GM18909 (cell line): ENCODE data around the gene ADAMTSL4.
"Not testable (repeated sequence)": the region's sequence is repeated elsewhere in the genome, so short reads cannot be mapped to it uniquely, and the experiment has no call there.

ENCODE experiments used
- ATAC-seq: cut with Tn5 transposase; IDR thresholded peaks from one replicate; pipeline ENCODE4 v1.9.1; 2021; ENCODE audit warnings: mild to moderate bottlenecking; ENCODE audit not compliant: unreplicated experiment, poor library complexity

ADAMTSL4 gene

GRCh38 chr1:150579945-150580642, 30.9 kb downstream of the ADAMTSL4 start:
- peak; percentile 4 for ATAC-seq

DNA sequence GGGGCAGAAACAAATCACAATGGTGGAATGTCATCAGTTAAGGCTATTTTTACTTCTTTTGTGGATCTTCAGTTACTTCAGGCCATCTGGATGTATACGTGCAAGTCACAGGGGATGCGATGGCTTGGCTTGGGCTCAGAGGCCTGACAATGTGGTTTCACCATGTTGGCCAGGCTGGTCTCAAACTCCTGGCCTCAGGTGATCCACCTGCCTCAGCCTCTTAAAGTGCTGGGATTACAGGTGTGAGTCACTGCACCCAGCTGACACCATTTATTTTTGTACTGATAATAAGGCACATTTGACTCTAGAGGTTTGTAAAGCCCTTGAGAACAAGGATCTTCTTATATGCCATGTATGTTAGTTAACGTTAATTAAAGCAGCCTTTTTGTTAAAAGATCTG, 31.8 kb downstream of the ADAMTSL4 start:
- ATAC-seq: not testable (repeated sequence)

- ATAC-seq: not testable (repeated sequence)
Observed at GRCh38 chr1:150581437-150581836, 32.2 kb downstream of the ADAMTSL4 start.

DNA sequence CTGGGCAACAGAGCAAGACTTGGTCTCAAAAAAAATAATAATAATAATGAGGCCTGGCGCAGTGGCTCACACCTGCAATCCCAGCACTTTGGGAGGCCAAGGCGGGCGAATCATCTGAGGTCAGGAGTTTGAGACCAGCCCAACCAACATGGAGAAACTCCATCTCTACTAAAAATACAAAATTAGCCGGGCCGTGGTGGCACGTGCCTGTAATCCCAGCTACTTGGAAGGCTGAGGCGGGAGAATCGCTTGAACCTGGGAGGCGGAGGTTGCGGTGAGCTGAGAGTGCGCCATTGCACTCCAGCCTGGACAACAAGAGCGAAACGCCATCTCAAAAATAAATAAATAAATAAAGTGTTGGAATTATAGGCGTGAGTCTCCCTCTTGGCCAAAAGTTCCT, 32.8 kb downstream of the ADAMTSL4 start:
- ATAC-seq: not testable (repeated sequence)

DNA sequence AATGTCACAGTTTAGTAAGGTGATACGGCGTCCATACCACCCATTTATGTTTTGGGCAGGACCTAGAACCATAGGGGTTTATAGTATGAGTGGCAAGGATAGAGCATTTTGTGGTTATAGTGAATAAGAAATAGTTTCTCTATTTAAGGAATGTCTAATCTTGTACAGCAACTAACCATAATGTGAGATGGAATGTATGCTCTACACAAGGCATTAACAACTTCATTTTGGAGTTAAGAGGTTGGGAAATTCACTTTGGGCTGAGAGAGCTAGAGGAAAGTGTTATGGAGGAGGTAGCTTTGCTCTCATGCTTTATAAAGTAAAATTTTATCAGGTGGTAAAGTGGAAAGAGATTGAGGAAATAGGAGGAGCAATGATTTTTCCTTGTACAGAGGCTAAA, 33.2 kb downstream of the ADAMTSL4 start:
- ATAC-seq: no peak

DNA sequence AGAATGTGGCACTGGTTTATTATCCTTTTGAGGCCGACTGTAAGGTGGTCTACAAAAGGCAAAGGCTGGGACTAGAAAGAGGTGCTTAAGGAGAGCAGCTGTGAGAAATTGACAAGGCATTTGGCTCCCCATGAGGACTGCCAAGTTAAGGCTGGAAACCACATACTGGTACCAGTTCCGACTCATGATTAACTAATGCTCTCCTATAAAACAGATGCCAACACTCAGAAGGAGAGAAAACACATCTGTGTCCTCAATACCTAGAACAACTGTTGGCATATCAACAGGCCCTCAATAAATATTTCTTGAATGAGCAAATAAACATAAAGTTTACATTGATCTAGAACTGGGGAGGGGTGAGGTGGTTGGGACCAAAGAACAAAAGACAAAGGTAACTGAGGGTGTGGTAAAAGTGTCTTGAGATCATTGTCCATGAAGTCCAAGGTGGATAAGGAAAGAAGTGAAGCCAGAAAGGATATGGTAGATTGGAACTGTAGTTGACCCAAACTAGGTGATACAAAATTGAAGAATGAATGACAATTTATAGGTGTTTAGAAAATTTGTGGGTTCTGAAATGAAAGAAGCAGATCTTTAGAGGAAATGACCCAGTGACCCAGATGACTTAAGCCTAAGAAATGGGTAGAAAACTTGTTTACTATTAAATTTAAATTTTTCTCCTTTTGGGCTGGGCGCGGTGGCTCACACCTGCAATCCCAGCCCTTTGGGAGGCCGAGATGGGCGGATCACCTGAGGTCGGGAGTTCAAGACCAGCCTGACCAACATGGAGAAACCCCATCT, 47.1 kb downstream of the ADAMTSL4 start:
- ATAC-seq: no peak

DNA sequence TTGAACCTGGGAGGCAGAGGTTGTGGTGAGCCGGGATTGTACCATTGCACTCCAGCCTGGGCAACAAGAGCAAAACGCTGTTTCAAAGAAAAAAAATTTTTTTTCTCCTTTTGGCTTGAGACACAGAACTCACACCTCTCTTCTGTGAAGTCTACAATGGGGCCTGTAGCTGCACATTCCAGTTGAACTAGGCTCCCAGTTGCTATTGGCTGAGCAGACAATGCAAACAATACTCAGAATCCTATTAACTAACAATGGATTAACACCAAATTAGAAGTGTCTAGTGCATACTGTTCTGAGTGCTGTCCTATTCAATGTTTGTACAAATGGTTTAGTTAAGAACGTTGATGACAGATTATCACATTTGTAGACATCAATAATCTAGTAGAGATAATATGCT, 47.8 kb downstream of the ADAMTSL4 start:
- ATAC-seq: no peak

- ATAC-seq: not testable (repeated sequence)
Observed at GRCh38 chr1:150598346-150598745, 49.1 kb downstream of the ADAMTSL4 start.

GRCh38 chr1:150601540-150601939, 52.3 kb downstream of the ADAMTSL4 start:
- ATAC-seq: no peak

GRCh38 chr1:150602372-150602771, 53.2 kb downstream of the ADAMTSL4 start:
- not testable (repeated sequence) for ATAC-seq

GRCh38 chr1:150603711-150604110, 54.5 kb downstream of the ADAMTSL4 start:
- ATAC-seq: no peak

GRCh38 chr1:150604226-150604588, 55.0 kb downstream of the ADAMTSL4 start:
- no peak for ATAC-seq

DNA sequence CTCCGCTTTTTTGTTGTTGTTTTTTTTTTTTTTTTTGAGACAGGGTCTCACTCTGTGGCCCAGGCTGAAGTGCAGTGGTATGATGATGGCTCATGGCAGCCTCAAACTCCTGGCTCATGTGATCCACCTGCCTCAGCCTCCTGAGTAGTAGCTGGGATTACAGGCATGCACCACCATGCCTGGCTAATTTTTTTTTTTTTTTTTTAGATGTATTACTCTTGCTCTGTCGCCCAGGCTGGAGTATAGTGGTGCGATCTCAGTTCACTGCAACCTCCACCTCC, 56.2 kb downstream of the ADAMTSL4 start:
- not testable (repeated sequence) for ATAC-seq

DNA sequence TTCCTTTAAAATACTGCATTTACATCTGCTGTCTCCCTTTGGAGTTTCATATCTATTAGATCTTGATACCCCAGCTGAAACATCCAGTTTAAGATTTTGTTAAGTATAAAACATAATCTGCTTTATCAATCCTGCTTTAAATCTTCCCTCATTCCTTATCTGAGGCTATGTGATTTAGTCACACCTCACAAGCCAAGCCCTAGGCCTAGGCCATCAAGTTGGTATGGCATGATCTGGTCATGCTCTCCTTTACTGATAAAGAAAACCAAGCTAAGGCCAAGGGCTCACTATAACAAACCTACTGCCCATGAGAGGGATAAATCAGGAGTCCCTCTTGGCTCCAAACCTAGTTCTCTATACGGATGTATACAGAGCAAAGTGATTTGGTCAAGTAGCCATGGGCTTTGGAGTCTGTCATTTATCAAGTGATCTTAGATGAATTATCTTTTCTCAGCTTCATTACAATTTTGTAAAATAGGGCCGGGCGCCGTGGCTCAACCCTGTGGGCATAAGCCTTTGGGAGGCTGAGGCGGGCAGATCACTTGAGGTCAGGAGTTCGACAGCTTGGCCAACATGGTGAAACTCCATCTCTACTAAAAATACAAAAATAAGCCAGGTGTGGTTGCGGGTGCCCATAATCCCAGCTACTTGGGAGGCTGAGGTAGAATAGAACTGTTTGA, 57.4 kb downstream of the ADAMTSL4 start:
- ATAC-seq: no peak

DNA sequence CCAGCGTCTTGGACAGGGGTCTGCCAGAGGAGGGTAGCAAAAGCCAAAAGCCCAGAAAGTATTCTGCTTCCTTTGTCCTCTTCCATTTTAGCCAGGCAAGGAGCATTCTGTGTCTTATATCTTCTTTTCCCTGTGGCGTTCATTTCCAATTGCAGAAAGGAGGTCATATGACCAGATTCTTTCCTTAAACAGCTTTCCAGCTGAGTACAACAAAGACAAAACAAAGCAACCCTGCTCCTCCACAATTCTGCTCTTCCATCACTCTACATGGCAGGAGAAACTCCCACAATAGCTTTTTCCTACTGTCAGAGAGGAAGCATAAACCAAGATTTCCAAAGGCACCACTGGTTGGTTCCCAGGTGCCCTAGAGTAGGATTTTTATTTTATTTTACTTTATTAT, 60.5 kb downstream of the ADAMTSL4 start:
- no peak for ATAC-seq
